Renal pelvis (tissue), 12 donors: Measurements from ENCODE around the gene EGR4. TPM values are rescaled to one million over a fixed set of nuclear protein-coding genes. Genes with fewer than 3 reads are reported as not detected.

ENCODE experiments used
- DNase-seq: peaks from one replicate; pipeline ENCODE4 v3.0.0-alpha.2; 2013
- long read RNA-seq, 16 experiments: transcript quantifications; one replicate each; lab custom pipeline, GENCODE V29; 2026
- polyA plus RNA-seq, 3 donors: library from polyadenylated mRNA; unstranded; fragments of 120-200 nt; gene quantifications; one replicate each; pipeline ENCODE4 v1.2.1, GENCODE V29; 2013; ENCODE audit not compliant: insufficient read length in 3 of 3

EGR4 gene
- polyA plus RNA-seq: not detected
- long read RNA-seq, donor 1: 0 reads
- long read RNA-seq, donor 2: 0 reads
- long read RNA-seq, donor 3: 0 reads
- long read RNA-seq, donor 4: 0 reads
- long read RNA-seq, donor 5: 0 reads
- long read RNA-seq, donor 6: 0 reads
- long read RNA-seq, donor 7: 0 reads
- long read RNA-seq, donor 8: 0 reads
- long read RNA-seq, donor 9: 0 reads
- long read RNA-seq, donor 10: 0 reads
- long read RNA-seq, donor 11: 0 reads
- long read RNA-seq, donor 12: 0 reads
- long read RNA-seq, donor 13: 0 reads
- long read RNA-seq, donor 14: 0 reads
- long read RNA-seq, donor 15: 0 reads
- long read RNA-seq, donor 16: 0 reads

DNA sequence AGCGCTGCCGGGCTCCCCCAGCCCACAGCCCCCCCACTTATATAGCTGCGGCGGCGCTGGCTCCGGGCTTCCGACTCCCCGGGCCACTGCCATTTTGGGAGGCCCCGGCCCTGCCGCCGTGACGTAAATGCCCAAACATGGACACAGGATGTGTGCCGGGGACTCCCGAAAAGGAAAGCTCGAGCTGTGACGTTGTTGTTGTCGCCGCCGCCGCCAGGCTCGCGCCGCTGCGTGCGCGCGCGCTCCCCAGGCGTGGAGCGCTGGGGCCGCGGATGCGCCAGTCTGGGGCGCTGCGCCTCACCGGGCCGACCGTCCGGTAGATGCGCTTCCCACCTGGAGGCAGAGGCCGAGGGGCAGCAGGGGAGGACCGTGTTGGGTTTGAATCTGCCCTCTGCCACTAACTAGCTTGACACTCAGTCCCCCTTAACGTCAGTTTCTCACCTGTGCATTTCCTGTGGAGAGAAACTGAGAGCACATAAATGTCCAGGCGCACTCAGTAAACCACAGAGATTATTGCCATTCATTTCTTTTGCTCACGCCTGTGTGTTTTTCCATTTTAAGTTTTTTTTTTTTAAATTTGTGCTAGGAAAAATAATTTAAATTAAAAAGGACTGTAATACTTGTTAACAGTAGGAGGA is at the start of gene EGR4:
Gene EGR4, minus strand, starts transcription at position 15 of the 638 bp plus-strand sequence. CDS start 231 bp downstream, outside the sequence.
- DNase-seq: peak; percentile 42

DNA sequence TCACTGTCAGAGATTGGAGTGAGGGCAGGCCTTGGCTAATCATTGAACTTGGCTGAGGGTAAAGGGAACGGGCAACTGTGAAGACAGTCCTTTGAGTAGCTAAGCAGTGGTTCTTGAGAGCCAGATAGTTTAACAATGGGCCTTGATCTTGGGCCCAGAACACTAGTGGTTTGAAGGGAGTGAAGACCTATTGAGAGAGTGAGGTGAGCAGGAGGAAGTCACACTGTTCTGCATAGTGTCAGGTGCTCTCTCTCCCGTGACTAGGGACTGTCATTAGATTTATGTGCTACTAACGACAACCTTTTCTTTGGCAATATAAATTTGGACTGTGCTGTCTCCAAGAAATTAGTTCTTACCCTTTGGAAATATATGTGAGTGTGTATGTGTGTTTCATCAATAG is 47.7 kb upstream of the EGR4 start:
- no peak for DNase-seq

GRCh38 chr2:73339201-73339600 is 45.9 kb upstream of the EGR4 start:
- DNase-seq: no peak

GRCh38 chr2:73337828-73338227 is 44.5 kb upstream of the EGR4 start:
- no peak for DNase-seq

GRCh38 chr2:73334620-73335019 is 41.3 kb upstream of the EGR4 start:
- DNase-seq: no peak

DNA sequence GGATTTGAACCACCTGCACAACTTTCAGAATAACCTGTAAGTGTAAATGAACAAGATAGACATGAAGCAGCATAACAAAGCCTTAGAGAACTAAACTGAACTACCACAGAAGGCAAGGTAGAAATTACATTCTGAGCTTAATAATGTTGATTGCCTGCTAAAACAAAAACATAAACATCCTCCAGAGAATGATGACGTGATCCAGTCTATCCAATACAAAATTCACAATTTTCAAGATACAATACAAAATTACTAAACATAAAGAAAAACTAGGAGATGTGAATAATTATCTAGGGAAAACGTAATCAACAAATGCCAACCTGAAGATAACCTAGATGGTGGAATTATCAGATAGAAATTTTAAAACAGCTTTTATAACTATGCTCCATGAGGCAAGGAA is 40.7 kb upstream of the EGR4 start:
- DNase-seq: no peak

DNA sequence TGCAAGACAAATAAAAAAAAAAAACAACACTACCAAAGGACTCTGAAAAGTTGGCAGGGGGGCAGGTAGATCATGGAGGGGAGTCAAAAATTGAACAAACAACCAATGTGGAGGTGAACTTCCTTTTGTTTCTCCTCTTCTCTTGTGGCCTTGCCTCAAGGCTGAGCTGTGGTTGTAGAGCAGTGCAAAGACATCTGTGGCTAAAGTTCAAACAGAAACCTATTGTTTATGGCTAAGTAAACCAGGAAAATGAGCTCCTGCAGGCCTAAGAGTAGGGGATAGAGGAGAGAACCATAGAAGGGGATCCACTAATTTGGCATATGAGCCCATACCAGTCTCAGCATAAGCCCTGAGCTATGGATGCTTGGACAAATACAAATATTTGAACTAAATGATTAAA is 40.2 kb upstream of the EGR4 start:
- no peak for DNase-seq

DNA sequence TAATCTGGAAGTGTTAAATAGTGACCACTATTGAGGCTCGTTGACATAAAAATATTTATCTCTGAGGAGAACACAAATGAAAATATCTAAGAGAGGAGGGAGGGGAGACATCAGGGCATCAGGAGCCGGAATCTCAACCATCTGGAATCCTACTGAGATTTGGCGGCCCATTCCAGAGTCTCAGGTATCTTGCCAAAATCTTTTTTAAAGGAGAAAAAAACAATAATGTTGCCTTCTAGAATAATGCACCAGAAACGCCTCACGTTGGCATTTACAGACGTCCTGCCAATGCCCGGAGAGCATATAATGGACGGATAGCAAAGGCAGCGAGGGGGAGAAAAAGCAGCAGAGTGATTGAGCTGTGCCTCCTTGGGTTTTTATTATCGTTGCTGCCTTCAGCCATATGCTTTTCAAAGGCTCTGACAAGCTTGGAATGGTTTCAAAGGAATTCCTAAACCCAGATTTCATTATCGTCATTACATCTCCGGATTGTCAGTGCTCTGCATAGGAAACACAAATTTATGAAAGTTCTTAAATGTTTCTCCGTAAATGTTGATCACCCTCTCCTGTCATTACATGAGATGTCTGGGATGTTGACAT is 30.9 kb upstream of the EGR4 start:
- peak; percentile 3 for DNase-seq

GRCh38 chr2:73323551-73323950 is 30.2 kb upstream of the EGR4 start:
- DNase-seq: no peak

DNA sequence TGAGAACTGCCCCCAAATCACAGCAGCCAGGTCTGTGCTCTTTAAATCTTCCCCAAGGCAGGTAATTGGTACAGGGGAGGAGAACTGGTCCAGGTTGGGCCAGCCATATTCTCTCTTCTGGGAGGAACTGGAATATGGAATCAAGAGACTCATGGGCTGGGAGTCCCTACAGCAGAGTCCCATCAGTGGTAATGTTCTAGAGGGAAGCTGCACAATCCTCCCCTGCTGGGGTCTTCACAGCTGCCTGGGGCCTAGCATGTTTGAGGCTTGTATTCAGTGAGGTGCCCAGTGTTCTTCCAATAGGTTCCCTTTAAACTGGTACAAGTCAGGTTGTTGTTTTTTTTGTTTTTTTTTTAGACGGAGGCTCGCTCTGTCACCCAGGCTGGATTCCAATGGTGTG is 21.1 kb upstream of the EGR4 start:
- no peak for DNase-seq

DNA sequence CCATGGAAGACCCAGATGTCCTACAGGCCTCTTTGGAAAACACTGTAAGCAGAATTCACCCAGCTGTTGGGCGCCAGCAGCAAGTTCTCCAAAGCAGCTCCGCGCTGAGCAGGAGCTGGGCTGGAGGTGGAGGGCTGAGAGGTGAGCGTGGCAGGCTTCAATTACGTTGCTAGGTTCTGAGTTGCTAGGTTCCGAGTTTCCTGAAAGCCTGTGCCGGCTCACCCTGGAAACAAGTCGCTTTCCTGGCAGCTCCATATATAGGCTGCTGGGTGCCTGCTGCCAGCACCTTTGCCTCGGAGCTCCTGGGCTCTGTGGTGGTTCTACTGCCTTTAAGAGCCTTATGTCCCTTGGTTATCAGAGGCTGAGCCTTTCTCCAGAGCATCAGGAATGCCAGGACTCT is 14.4 kb upstream of the EGR4 start:
- no peak for DNase-seq

DNA sequence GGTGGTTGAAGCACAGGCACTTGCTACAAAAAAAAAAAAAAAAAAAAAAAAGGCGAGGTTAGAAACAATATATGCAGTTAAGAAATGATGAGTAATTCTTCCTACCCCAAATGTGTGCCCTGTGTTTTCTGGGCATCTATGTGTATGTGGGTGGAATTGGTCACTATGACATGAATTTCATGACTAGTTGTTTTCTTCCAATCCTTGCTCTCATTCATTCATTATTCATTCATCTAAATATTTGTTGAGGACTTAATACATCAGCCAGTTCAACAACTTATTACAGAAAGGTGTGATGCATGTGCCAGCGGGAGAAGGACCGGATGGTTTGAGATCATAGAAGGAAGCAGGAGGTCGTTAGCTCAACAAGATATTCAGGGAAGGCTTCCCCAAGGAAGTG is 8.3 kb upstream of the EGR4 start:
- no peak for DNase-seq

DNA sequence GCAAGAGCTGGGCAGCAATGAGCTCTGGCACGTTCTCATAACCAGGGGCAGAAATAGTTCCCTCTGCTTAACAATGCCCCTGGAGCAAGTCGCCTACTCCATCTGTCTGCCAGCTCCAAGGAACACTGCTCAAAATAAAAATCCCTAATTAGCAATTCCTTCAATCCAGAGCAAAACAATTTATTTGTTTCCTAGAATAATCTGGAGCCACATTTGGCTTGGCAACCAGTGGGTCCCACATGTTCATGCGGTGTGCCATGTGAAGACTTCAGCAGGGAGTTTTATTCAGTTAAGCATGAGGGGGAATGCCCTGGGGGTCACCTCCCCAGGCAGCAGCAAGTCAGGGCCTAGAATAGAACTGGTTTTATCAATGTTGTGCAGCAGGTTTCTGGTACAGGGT is 7.6 kb upstream of the EGR4 start:
- no peak for DNase-seq

- DNase-seq: no peak
These were observed 4.2 kb upstream of the EGR4 start for GRCh38 chr2:73297586-73297985.

DNA sequence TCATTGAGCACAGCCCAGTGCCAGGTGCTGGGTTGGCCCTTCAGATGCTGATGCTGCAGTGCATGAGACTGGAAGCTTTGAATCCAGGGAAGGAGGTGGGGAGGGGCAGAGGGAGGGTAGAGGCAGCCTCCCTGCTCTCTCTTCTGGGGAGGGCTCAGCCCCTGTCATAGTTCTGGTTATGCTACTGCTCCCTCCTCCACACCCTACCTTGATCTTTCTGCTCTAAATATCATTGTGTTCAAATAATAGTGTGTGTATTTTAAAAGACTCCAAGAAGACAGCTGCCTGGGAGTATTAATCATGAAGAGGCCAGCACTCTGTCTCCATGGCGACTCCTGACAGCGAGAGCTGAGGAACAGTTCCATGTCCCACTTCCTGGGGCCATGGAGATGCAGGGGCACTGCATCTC is 3.8 kb upstream of the EGR4 start:
- no peak for DNase-seq

- no peak for DNase-seq
These were observed 2.5 kb upstream of the EGR4 start for GRCh38 chr2:73295751-73296400.

DNA sequence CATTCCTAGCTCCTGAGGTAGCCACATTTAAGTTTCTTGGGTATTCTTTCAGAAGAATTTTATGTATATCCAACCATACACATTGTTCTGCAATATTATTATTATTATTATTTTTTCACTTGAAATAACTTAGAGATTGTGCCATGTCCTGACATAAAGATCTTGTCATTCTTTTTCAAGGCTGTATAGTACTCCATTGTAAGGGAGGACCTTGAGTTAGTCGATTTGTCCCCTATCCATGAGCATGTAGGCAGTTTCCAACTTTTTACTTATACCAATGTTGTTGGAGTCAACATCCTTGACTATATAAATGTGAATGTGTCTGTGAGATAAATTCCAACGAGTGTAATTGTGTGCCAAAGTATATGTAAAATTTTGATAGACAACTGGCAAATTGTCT is 891 bp upstream of the EGR4 start:
- no peak for DNase-seq

- no peak for DNase-seq
These were observed 328 bp downstream of the EGR4 start for GRCh38 chr2:73292906-73293533.

GRCh38 chr2:73292316-73292905 is 937 bp downstream of the EGR4 start:
- no peak for DNase-seq

DNA sequence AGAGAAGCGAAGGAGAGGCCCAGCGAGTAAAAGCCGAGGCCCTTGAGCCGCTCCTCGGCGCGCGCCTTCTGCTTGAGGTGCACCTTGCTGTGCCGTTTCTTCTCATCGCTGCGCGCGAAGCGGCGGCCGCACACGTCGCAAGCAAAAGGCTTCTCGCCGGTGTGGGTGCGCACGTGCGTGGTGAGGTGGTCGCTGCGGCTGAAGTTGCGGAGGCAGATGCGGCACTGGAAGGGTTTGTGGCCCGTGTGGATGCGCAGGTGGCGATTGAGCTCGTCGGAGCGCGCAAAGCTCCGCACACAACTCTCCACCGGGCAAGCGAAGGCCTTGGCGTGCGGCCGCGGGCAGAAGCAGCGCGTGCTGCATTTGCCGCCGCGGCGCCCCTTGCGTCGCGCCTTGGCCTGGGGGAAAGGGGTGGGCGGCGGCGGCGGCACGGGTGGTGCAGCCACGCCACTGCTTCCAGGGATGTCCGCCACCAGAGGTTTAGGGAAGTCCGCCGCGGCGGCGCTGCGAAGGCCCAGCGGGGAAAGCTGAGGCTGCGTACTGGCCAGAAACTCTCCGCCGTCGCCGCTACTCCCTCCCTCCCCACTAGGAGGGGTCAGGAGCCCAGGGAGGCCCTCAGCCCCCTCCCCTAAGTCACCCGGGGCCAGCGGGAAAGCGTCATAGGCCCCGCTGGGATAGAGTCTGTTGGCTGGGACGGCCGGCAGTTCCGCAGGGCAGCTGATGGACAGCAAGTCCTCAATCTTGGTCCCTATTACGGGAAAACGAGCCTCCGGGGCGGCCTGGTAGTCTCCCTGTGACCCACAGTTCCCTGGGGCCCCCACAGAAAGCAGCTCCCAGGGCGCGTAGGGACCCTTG is 1.7 kb downstream of the EGR4 start:
- no peak for DNase-seq

DNA sequence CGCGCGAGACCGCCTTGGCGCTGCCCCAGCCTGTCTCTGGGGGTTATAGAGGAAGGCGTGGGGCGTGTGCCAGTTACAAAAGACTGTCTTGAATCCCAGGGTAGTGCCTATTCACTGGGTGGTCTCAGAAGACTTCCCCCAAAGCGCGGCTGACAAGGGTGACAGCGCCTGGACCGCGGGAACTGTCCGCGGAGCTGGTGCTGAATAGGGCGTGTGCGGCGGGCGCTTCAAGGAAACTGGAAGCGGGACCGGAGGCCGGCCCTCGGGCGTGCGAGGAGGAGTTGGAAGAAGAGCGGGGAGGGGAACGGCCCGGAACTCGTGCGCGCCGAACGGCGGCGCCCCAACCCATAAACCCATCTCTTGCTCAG is 2.3 kb downstream of the EGR4 start:
- DNase-seq: peak; percentile 81
